Measurements from ENCODE around the gene SMARCD3. TPM values are rescaled to one million over a fixed set of nuclear protein-coding genes. Genes with fewer than 3 reads are reported as not detected.

SMARCD3 gene
- total and polyA plus RNA-seq, 9 of the 15 experiments (the other 6 are each of a cell fraction or from before 2014, with no cell fraction given): 0.43 to 3.6 (median 2.6) TPM

GRCh38 chr7:151271699-151272355 lies 23.3 kb upstream of the SMARCD3 start (continued):
- TF ChIP-seq, protein P1, sequence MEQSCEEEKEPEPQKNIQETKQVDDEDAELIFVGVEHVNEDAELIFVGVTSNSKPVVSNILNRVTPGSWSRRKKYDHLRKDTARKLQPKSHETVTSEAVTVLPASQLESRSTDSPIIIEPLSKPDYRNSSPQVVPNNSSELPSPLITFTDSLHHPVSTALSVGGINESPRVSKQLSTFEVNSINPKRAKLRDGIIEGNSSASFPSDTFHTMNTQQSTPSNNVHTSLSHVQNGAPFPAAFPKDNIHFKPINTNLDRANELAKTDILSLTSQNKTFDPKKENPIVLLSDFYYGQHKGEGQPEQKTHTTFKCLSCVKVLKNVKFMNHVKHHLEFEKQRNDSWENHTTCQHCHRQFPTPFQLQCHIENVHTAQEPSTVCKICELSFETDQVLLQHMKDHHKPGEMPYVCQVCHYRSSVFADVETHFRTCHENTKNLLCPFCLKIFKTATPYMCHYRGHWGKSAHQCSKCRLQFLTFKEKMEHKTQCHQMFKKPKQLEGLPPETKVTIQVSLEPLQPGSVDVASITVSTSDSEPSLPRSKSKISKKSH (CRISPR knock-in tag; IDR thresholded peaks at IDR 0.05): no peak
- TF ChIP-seq PCBP2 (IDR thresholded peaks at IDR 0.05; ENCODE audit: low read depth, low read length, poor library complexity, severe bottlenecking) (no peak), GTF2A2 (tag; IDR thresholded peaks at IDR 0.05) (no peak), ELK1 (CRISPR knock-in tag; IDR thresholded peaks at IDR 0.05) (no peak), USF2 (CRISPR knock-in tag; IDR thresholded peaks at IDR 0.05) (peak; percentile 61), SOX6 (IDR thresholded peaks at IDR 0.05) (no peak), GMEB1 (CRISPR knock-in tag; IDR thresholded peaks at IDR 0.05) (peak; percentile 45), ZBTB43 (CRISPR knock-in tag; IDR thresholded peaks at IDR 0.05) (no peak), RCOR1 (IDR thresholded peaks at IDR 0.05; ENCODE audit: borderline replicate concordance in 1 of 2, low read depth in 2 of 2, low read length in 2 of 2) (no peak), PHB (CRISPR knock-in tag; IDR thresholded peaks at IDR 0.05) (no peak), ZNF764 (CRISPR knock-in tag; IDR thresholded peaks at IDR 0.05; ENCODE audit: low read depth) (no peak), DMBX1 (CRISPR knock-in tag; IDR thresholded peaks at IDR 0.05; ENCODE audit: borderline replicate concordance) (no peak), OTX1 (CRISPR knock-in tag; IDR thresholded peaks at IDR 0.05) (no peak), SMAD3 (CRISPR knock-in tag; conservative IDR thresholded peaks at IDR 0.05) (peak; percentile 57; the same call in 1 of the 2 replicates), MYNN (IDR thresholded peaks at IDR 0.05) (no peak), MYNN (CRISPR knock-in tag; IDR thresholded peaks at IDR 0.05) (no peak)
- TF ChIP-seq, protein P2, sequence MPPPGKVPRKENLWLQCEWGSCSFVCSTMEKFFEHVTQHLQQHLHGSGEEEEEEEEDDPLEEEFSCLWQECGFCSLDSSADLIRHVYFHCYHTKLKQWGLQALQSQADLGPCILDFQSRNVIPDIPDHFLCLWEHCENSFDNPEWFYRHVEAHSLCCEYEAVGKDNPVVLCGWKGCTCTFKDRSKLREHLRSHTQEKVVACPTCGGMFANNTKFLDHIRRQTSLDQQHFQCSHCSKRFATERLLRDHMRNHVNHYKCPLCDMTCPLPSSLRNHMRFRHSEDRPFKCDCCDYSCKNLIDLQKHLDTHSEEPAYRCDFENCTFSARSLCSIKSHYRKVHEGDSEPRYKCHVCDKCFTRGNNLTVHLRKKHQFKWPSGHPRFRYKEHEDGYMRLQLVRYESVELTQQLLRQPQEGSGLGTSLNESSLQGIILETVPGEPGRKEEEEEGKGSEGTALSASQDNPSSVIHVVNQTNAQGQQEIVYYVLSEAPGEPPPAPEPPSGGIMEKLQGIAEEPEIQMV (tag; conservative IDR thresholded peaks at IDR 0.05; ENCODE audit: low read depth): no peak
- TF ChIP-seq, protein P3, sequence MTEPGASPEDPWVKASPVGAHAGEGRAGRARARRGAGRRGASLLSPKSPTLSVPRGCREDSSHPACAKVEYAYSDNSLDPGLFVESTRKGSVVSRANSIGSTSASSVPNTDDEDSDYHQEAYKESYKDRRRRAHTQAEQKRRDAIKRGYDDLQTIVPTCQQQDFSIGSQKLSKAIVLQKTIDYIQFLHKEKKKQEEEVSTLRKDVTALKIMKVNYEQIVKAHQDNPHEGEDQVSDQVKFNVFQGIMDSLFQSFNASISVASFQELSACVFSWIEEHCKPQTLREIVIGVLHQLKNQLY (CRISPR knock-in tag; conservative IDR thresholded peaks at IDR 0.05): no peak

Measured in K562 (cell line).